B cell (primary cell): ENCODE measurements around the gene KCNH6. TPM values are rescaled to one million over a fixed set of nuclear protein-coding genes. Genes with fewer than 3 reads are reported as not detected.

Experiments
- ATAC-seq: fragments of 200-7000 bp; cut with Tn5 transposase; one replicate; pipeline ENCODE4 v1.10.0; 2021; ENCODE audit warnings: low read depth, mild to moderate bottlenecking, moderate number of reproducible peaks, moderate library complexity
- CTCF ChIA-PET: fragments of 350-600 bp; sonication (Branson Sonifier 250); formaldehyde crosslinking; loops from one replicate; lab custom pipeline; 2021; ENCODE audit warnings: antibody characterized with exemption, inconsistent platforms; lab: Charles Lee
- POLR2A ChIA-PET: fragments of 350-600 bp; sonication (Branson Sonifier 250); formaldehyde crosslinking; loops from one replicate; lab custom pipeline; 2021; ENCODE audit warnings: antibody characterized with exemption; lab: Charles Lee
- DNase-seq: peaks from one replicate; pipeline ENCODE4 v3.0.0; 2013
- H2AFZ ChIP-seq: 2 replicates; pipeline ENCODE4 v1.6.1; 2012; ENCODE audit warnings: mild to moderate bottlenecking, low read depth, low read length; ENCODE audit not compliant: insufficient read depth, poor library complexity, severe bottlenecking
- H3K27ac ChIP-seq, 2 donors: 1 replicate in 1 of 2; 2 replicates in 1 of 2; pipeline ENCODE4 v1.5.1; 2012 to 2013; ENCODE audit warnings: low read length in 2 of 2, mild to moderate bottlenecking in 2 of 2, moderate library complexity in 1 of 2
- H3K27me3 ChIP-seq, 4 experiments: fragments of 200-600 bp in 1 of 4; sonication (generic) in 1 of 4; replicated peaks in 1 of 4; 1 replicate in 2 of 4; 2 replicates in 2 of 4; pipeline versions ENCODE4 v1.6.1 to v1.7.0; 2013 to 2016; ENCODE audit warnings: low read length in 3 of 4, mild to moderate bottlenecking in 2 of 4, mixed read lengths in 1 of 4, moderate library complexity in 1 of 4; ENCODE audit not compliant: insufficient read depth in 4 of 4, control insufficient read depth in 3 of 4; ENCODE audit errors: control extremely low read depth in 1 of 4
- H3K36me3 ChIP-seq, 2 experiments: replicated peaks in 1 of 2; 1 replicate in 1 of 2; 2 replicates in 1 of 2; pipeline versions ENCODE4 v1.6.1 to v1.7.1; 2013; ENCODE audit warnings: low read length in 1 of 2; ENCODE audit not compliant: insufficient read depth in 2 of 2, control insufficient read depth in 1 of 2; ENCODE audit errors: control extremely low read depth in 1 of 2, extremely low read depth in 1 of 2
- H3K4me1 ChIP-seq, 2 donors: fragments of 200-600 bp in 1 of 2; sonication (generic) in 1 of 2; 1 replicate in 1 of 2; 2 replicates in 1 of 2; pipeline versions ENCODE4 v1.5.1 to v1.6.1; 2013 to 2017; ENCODE audit warnings: low read length in 2 of 2; ENCODE audit not compliant: control insufficient read depth in 2 of 2, insufficient read depth in 2 of 2
- H3K4me2 ChIP-seq: replicated peaks from 2 replicates; pipeline ENCODE3; 2012; ENCODE audit warnings: mild to moderate bottlenecking, low read depth, low read length; ENCODE audit not compliant: poor library complexity, severe bottlenecking
- H3K4me3 ChIP-seq, 5 experiments: fragments of 200-600 bp in 1 of 5; sonication (generic) in 1 of 5; 1 replicate in 3 of 5; 2 replicates in 2 of 5; pipeline versions ENCODE4 v1.5.1 to v1.7.0; 2011 to 2016; ENCODE audit warnings: low read length in 4 of 5, mild to moderate bottlenecking in 4 of 5, low read depth in 2 of 5, control low read depth in 1 of 5, moderate library complexity in 1 of 5; ENCODE audit not compliant: insufficient read depth in 1 of 5; ENCODE audit errors: control extremely low read depth in 1 of 5, extremely low read depth in 1 of 5
- H3K79me2 ChIP-seq: fragments of 200-600 bp; sonication (generic); one replicate; pipeline ENCODE4 v1.6.0; 2016; ENCODE audit warnings: low read length; ENCODE audit not compliant: control insufficient read depth, insufficient read depth
- H3K9ac ChIP-seq: fragments of 200-600 bp; sonication (generic); 2 replicates; pipeline ENCODE4 v1.6.1; 2017; ENCODE audit warnings: mild to moderate bottlenecking, low read length, moderate library complexity
- H3K9me3 ChIP-seq, 3 donors: one replicate each; pipeline versions ENCODE4 v1.6.1 to v1.7.1; 2013; ENCODE audit warnings: low read length in 2 of 3; ENCODE audit not compliant: control insufficient read depth in 2 of 3, insufficient read depth in 1 of 3; ENCODE audit errors: control extremely low read depth in 1 of 3
- H4K20me1 ChIP-seq: 2 replicates; pipeline ENCODE4 v1.6.0; 2012; ENCODE audit warnings: mild to moderate bottlenecking, low read length; ENCODE audit not compliant: insufficient read depth, control insufficient read depth, poor library complexity, severe bottlenecking
- H3K27ac Mint-ChIP-seq: one replicate; pipeline ENCODE4 v1.8.0; 2021; ENCODE audit warnings: mixed read lengths
- H3K27me3 Mint-ChIP-seq: one replicate; pipeline ENCODE4 v1.8.0; 2021; ENCODE audit warnings: mixed read lengths
- H3K4me1 Mint-ChIP-seq: one replicate; pipeline ENCODE4 v1.8.0; 2021; ENCODE audit warnings: mixed read lengths
- H3K4me3 Mint-ChIP-seq: one replicate; pipeline ENCODE4 v1.8.0; 2021; ENCODE audit warnings: mixed read lengths
- H3K9me3 Mint-ChIP-seq: one replicate; pipeline ENCODE4 v1.8.0; 2022; ENCODE audit warnings: mixed read lengths; ENCODE audit not compliant: insufficient read depth
- CTCF ChIP-seq: fragments of 200-600 bp; IDR thresholded peaks from one replicate; pipeline ENCODE4 v1.8.0; 2022; ENCODE audit warnings: antibody characterized with exemption, mild to moderate bottlenecking
- EZH2 ChIP-seq: IDR thresholded peaks from 2 replicates; pipeline ENCODE4 v1.6.1; 2012; ENCODE audit warnings: borderline replicate concordance, low read depth, mild to moderate bottlenecking, moderate library complexity, low read length; ENCODE audit not compliant: insufficient read depth, poor library complexity, severe bottlenecking
- WGBS: methylation state at CpG from one replicate; pipeline ENCODE4 v1.1.5; 2013; ENCODE audit warnings: missing lambda C conversion rate; ENCODE audit not compliant: insufficient coverage; 5-methylcytosine and 5-hydroxymethylcytosine counted together
- intact Hi-C: fragments of 100-400 bp; cut with micrococcal nuclease; formaldehyde crosslinking; loops from one replicate; pipeline ENCODE4 v1.10.0; 2022
- polyA plus RNA-seq: library from polyadenylated mRNA; depleted of rRNA; stranded (reverse); fragments of >200 nt; gene quantifications from 2 replicates; pipeline ENCODE4 v1.2.3, GENCODE V29; 2012
- total RNA-seq, 2 donors: library from RNA; stranded (reverse); fragments of 120-200 nt in 1 of 2; gene quantifications; 1 replicate in 1 of 2; 2 replicates in 1 of 2; pipeline versions ENCODE4 v1.2.3 to v1.2.4, GENCODE V29; 2013 to 2022

KCNH6 gene
- total and polyA plus RNA-seq, 2 donors (not counting 1 experiment from before 2014, with no cell fraction given), result not detected

- no peaks in the 10 kb centered on the region for H4K20me1 ChIP-seq
- no peaks in the 10 kb centered on the region for H3K79me2 ChIP-seq
- H3K4me3 ChIP-seq, result no peak overlapping the region
- H3K27ac Mint-ChIP-seq, result no peak overlapping the region
- TF ChIP-seq EZH2 (no peak), CTCF (no peak)
- no peak overlapping the region for H3K27ac ChIP-seq
- no peaks in the 10 kb centered on the region for H3K4me1 Mint-ChIP-seq
- H3K4me1 ChIP-seq, result no peaks in the 10 kb centered on the region
- intact Hi-C loops, result no loop called here
- no peak overlapping the region for H3K4me2 ChIP-seq
- ChIA-PET CTCF (no interaction called here), POLR2A (no interaction called here)
- H2AFZ ChIP-seq, result no peak overlapping the region
- H3K36me3 ChIP-seq, result no peaks in the 10 kb centered on the region
- H3K27me3 ChIP-seq, result peaks cover 0 to 18% (median 3%) of the 10 kb centered on the region in 4 experiments
- ATAC-seq (no peak), DNase-seq (no peak)
- no peak overlapping the region for H3K4me3 Mint-ChIP-seq
- H3K27me3 Mint-ChIP-seq, result peaks cover 49% of the 10 kb centered on the region
- H3K9ac ChIP-seq, result no peak overlapping the region
- H3K9me3 ChIP-seq, result peaks cover 0 to 11% (median 7%) of the 10 kb centered on the region in 3 donors
- no peaks in the 10 kb centered on the region for H3K9me3 Mint-ChIP-seq
Measured at GRCh38 chr17:63504261-63504660, 18.9 kb upstream of the KCNH6 start.

GRCh38 chr17:63505341-63505740 lies 17.8 kb upstream of the KCNH6 start:
- TF ChIP-seq CTCF, result no peak
- Histone ChIP-seq H3K4me1 (no peaks in the 10 kb centered on the region), H3K9me3 (peaks cover 0 to 11% (median 7%) of the 10 kb centered on the region in 3 donors), H3K9ac (no peak overlapping the region), H2AFZ (no peak overlapping the region), H3K4me2 (no peak overlapping the region), H3K36me3 (no peaks in the 10 kb centered on the region), H3K79me2 (no peaks in the 10 kb centered on the region), H3K4me3 (no peak overlapping the region), H3K27me3 (peaks cover 0 to 18% (median 3%) of the 10 kb centered on the region in 4 experiments), H3K27ac (no peak overlapping the region), H4K20me1 (no peaks in the 10 kb centered on the region)
- Mint-ChIP-seq H3K4me1 (no peaks in the 10 kb centered on the region), H3K9me3 (no peaks in the 10 kb centered on the region), H3K27ac (no peak overlapping the region), H3K27me3 (peaks cover 54% of the 10 kb centered on the region), H3K4me3 (no peak overlapping the region)
- DNase-seq (no peak), ATAC-seq (no peak)
- intact Hi-C loops, result no loop called here
- WGBS, result no CpG with 5 or more reads among the region's 9 CpGs
- POLR2A ChIA-PET, result no interaction called here
- CTCF ChIA-PET, result interaction anchor here (1.0 kb wide), 1 partner anchor 10 kb away, joined by 3 read pairs; no protein-coding TSS in a partner anchor
